ENCODE data around the gene ERFL.

Gene ERFL

DNA sequence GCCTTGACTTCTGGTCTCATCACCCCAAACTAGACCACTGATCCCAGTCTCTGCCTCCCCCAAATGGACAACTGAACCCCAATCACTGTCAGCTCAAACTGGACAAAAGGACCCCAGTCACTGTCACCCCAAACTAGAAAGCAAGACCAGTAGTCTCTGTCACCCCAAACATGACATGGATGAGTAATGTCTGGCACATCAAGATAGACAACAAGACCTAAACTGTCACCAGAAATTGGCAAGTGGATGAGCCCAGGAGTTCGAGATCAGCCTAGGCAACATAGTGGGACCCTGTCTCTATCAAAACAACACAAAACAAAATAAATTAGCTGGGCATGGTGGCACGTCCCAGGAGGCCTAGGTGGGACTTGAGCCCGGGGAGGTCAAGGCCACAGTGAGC is 18.8 kb upstream of the ERFL start:
- H3K4me3 ChIP-seq (IDR thresholded peaks at IDR 0.05; ENCODE audit: insufficient read depth, low read depth, low read length): no peak overlapping the region
- TF ChIP-seq, protein P1, sequence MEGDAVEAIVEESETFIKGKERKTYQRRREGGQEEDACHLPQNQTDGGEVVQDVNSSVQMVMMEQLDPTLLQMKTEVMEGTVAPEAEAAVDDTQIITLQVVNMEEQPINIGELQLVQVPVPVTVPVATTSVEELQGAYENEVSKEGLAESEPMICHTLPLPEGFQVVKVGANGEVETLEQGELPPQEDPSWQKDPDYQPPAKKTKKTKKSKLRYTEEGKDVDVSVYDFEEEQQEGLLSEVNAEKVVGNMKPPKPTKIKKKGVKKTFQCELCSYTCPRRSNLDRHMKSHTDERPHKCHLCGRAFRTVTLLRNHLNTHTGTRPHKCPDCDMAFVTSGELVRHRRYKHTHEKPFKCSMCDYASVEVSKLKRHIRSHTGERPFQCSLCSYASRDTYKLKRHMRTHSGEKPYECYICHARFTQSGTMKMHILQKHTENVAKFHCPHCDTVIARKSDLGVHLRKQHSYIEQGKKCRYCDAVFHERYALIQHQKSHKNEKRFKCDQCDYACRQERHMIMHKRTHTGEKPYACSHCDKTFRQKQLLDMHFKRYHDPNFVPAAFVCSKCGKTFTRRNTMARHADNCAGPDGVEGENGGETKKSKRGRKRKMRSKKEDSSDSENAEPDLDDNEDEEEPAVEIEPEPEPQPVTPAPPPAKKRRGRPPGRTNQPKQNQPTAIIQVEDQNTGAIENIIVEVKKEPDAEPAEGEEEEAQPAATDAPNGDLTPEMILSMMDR (conservative IDR thresholded peaks at IDR 0.05; ENCODE audit: low read depth, low read length): no peak
- no peak overlapping the region for H3K4me2 ChIP-seq
- H4K20me1 ChIP-seq (ENCODE audit: insufficient read depth): 0 out of 2 replicates have a peak, but pooled peaks cover 3% of the 10 kb centered on the region
- no peak overlapping the region for H2AFZ ChIP-seq (ENCODE audit: low read depth)
- H3K27me3 ChIP-seq (ENCODE audit: insufficient read depth, low read depth): no peaks in the 10 kb centered on the region
- peaks cover 35% of the 10 kb centered on the region for H3K4me1 ChIP-seq (ENCODE audit: low read depth, poor library complexity, severe bottlenecking)
- no peaks in the 10 kb centered on the region for H3K36me3 ChIP-seq (ENCODE audit: insufficient read depth)
- H3K9ac ChIP-seq: no peak overlapping the region
- no peak overlapping the region for H3K27ac ChIP-seq
- no peaks in the 10 kb centered on the region for H3K79me2 ChIP-seq (ENCODE audit: insufficient read depth, low read depth)

DNA sequence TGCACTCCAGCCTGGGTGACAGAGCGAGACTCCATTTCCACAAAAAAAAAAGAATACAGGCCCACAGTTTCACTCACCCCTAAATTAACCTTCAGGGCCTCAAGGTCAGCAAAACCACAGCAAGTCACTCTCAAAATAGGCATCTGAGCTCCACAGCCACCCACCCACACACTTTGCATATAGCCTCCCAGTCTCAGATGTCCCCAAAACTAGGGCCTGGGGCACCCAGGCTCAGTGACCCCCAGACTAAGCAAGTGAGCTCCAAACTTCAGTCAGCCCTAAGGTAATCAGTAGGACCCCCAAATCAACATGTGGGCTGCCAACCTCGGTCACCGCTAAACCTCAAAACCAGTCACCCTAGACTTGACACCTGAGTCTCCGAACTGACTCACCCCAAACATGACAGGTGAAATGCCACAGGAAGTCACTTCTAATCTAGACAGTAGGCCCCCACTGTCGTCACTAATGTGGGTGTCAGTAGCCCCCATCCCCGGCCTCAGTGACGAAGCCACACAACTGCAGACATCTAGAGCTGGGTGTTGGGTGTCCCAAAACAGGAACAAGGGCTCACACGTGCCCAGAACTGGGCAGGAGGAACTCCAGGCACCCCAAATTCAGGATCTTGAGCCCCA is 17.0 kb upstream of the ERFL start:
- H4K20me1 ChIP-seq (ENCODE audit: insufficient read depth): no peaks in the 10 kb centered on the region
- H3K9ac ChIP-seq: no peak overlapping the region; the same call in 1 of the 2 replicates
- no peaks in the 10 kb centered on the region for H3K79me2 ChIP-seq (ENCODE audit: insufficient read depth, low read depth)
- TF ChIP-seq, protein P1 (conservative IDR thresholded peaks at IDR 0.05; ENCODE audit: low read depth, low read length): no peak
- H3K4me2 ChIP-seq: peak overlapping the region; percentile 65
- no peak overlapping the region for H3K4me3 ChIP-seq (IDR thresholded peaks at IDR 0.05; ENCODE audit: insufficient read depth, low read depth, low read length)
- H3K27me3 ChIP-seq (ENCODE audit: insufficient read depth, low read depth): peaks cover 3% of the 10 kb centered on the region; the same call in 1 of the 2 replicates
- H3K36me3 ChIP-seq (ENCODE audit: insufficient read depth): no peaks in the 10 kb centered on the region
- peak overlapping the region; percentile 26; the same call in 1 of the 2 replicates for H3K27ac ChIP-seq
- H3K4me1 ChIP-seq (ENCODE audit: low read depth, poor library complexity, severe bottlenecking): peaks cover 29% of the 10 kb centered on the region
- peak overlapping the region; percentile 22; the same call in 1 of the 2 replicates for H2AFZ ChIP-seq (ENCODE audit: low read depth)

DNA sequence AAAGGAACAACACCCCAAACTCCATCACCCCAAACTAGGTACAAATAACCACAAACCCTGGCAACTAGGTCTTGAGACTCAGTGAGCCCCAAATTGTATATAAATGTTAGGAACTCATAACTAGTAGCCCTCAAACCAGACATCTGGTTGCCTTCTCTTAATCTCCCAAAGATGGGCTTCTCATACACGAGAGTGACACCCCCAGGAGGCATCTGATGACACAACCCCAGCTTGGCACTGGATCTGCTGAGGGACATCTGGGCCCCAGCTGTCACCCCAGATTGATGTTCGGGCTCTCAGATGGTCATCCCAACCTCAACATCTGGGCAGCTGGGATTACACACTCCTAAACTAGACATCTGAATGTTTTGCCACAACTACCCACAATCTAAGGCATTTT is 16.1 kb upstream of the ERFL start:
- H3K79me2 ChIP-seq (ENCODE audit: insufficient read depth, low read depth): no peaks in the 10 kb centered on the region
- peaks cover 8% of the 10 kb centered on the region; the same call in 1 of the 2 replicates for H3K27me3 ChIP-seq (ENCODE audit: insufficient read depth, low read depth)
- no peaks in the 10 kb centered on the region for H4K20me1 ChIP-seq (ENCODE audit: insufficient read depth)
- H3K4me2 ChIP-seq: peak overlapping the region; percentile 65
- no peak overlapping the region; the same call in 1 of the 2 replicates for H3K9ac ChIP-seq
- no peak overlapping the region for H3K27ac ChIP-seq
- H3K4me1 ChIP-seq (ENCODE audit: low read depth, poor library complexity, severe bottlenecking): peaks cover 29% of the 10 kb centered on the region
- H2AFZ ChIP-seq (ENCODE audit: low read depth): no peak overlapping the region
- no peaks in the 10 kb centered on the region for H3K36me3 ChIP-seq (ENCODE audit: insufficient read depth)
- no peak overlapping the region for H3K4me3 ChIP-seq (IDR thresholded peaks at IDR 0.05; ENCODE audit: insufficient read depth, low read depth, low read length)
- TF ChIP-seq, protein P1 (conservative IDR thresholded peaks at IDR 0.05; ENCODE audit: low read depth, low read length): no peak

DNA sequence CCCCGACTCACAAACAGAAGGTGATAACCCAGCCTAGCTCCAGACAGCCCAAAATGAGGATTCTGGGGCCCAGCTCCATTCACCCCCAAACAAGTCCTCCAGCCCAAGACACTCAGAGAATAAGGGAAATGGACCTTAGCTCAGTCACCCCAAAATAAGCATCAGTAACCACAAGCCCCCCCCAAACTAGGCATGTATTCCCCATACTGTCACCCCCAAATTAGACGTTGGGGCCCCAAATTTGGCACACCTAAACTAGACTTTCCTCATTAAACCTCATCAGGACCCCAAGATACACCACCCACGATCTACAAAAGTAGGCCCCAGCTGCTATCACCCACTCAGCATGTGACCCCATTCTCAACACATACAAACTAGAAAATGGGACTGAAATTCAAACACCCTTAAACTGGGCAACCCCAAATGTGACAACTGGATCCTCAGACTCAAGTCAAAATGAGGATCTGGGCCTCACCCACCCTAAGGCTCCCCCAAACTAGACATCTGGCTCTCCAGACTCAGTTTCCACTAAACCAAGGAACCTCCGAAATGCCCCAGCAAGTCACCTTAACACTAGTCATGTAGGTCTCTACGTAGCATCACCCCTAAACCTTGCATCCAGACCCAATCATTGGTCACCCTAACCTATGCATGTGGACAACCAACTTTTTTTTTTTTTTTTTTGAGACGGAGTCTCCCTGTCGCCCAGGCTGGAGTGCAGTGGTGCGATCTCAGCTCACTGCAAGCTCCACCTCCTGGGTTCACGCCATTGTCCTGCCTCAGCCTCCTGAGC is 13.4 kb upstream of the ERFL start:
- Histone ChIP-seq H3K27ac (no peak overlapping the region), H3K4me1 (ENCODE audit: low read depth, poor library complexity, severe bottlenecking) (peaks cover 29% of the 10 kb centered on the region), H3K9ac (no peak overlapping the region), H3K4me3 (IDR thresholded peaks at IDR 0.05; ENCODE audit: insufficient read depth, low read depth, low read length) (no peak overlapping the region), H3K79me2 (ENCODE audit: insufficient read depth, low read depth) (no peaks in the 10 kb centered on the region), H3K4me2 (no peak overlapping the region), H2AFZ (ENCODE audit: low read depth) (no peak overlapping the region), H3K36me3 (ENCODE audit: insufficient read depth) (no peaks in the 10 kb centered on the region), H4K20me1 (ENCODE audit: insufficient read depth) (no peaks in the 10 kb centered on the region), H3K27me3 (ENCODE audit: insufficient read depth, low read depth) (peaks cover 24% of the 10 kb centered on the region)
- TF ChIP-seq, protein P1 (conservative IDR thresholded peaks at IDR 0.05; ENCODE audit: low read depth, low read length): no peak

All from KMS-11 (cell line).